HG02642 (cell line): ENCODE measurements around the gene CCNF.

ENCODE experiments used
- ATAC-seq: cut with Tn5 transposase; IDR thresholded peaks from one replicate; pipeline ENCODE4 v1.9.1; 2021; ENCODE audit warnings: mild to moderate bottlenecking; ENCODE audit not compliant: unreplicated experiment, poor library complexity

The CCNF gene

DNA sequence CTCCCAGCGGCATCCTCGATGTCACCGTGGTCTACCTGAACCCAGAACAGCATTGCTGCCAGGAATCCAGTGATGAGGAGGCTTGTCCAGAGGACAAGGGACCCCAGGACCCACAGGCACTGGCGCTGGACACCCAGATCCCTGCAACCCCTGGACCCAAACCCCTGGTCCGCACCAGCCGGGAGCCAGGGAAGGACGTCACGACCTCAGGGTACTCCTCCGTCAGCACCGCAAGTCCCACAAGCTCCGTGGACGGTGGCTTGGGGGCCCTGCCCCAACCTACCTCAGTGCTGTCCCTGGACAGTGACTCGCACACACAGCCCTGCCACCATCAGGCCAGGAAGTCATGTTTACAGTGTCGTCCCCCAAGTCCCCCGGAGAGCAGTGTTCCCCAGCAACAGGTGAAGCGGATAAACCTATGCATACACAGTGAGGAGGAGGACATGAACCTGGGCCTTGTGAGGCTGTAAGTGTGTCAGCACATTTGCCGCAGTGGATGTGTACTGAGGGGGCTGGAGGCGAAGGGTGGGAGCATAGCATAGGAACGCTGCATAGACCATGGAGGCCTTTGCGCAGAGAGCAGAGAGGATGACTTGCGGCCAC, 27.4 kb downstream of the CCNF start:
- no peak for ATAC-seq

DNA sequence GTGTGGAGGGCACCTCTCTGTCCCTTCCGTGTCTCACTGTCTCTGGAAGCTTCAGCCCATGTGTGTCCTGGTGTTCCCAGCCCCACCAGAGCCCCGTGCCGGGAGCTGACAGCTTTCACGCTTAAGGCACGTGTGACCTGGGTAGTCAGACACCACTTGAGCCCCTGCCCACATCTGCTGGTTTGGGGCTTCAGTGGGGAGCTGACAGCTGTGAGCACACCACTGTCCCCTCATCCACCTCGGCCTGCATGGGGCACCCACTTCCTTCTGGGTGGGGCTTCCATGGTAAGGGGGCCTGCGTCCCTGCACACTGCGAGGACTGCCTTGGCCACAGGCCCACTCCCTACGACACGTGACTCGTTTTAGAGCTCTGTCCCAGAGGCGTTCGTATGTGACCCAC, 28.0 kb downstream of the CCNF start:
- no peak for ATAC-seq

DNA sequence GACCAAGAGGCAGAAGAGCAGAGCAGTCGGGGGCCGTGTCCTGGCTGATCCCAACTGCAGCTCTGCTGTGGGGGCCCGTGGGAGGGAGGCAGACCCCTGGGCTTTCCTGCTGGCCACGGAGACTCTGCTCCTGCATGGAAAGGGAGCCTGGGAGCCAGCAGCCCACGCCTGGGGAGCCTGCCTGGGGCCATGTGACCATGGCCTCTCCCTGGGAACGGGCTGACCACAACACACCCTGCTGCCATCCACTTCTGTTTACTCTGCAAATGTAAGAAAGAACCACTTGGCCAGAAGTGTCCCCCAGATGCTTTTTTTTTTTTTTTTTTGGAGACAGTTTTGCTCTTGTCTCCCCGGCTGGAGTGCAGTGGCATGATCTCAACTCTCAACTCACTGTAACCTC, 28.7 kb downstream of the CCNF start:
- no peak for ATAC-seq

DNA sequence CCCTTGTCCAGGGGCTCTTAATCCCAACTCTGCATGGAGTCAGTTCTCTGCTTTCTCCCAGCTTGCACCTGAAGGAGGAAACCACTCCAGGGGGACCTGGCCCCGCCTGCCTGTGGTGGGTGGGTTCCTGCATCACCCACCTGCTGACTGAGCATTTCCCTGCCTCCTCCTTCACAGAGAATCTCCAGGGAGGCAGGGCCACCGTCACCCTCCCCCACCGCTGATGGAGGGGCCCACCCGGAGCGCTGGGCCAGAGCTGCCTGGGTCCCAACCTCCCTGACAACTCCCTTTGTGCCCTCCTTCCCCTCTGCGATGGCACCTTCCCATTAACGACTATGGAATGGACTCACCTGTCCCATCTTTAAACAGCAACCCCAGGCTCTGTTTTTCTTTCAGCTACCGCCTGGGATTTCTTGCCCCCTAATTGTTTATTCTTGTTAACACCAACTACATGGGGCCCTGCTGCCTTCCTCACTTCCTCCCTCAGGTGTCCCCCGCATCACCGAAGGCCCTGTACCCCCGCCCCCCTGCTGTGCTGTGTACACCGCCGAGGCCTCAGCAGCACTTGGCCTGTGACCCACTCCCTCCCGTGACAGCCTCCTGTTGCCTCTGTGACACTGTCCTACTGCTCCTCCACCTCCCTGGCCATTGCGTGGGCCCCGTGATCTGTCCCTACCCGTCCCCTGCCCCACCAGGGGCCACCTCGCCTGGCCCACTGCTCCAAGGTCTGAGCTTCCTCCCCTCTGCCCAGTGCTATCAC, 29.8 kb downstream of the CCNF start:
- ATAC-seq = no peak

DNA sequence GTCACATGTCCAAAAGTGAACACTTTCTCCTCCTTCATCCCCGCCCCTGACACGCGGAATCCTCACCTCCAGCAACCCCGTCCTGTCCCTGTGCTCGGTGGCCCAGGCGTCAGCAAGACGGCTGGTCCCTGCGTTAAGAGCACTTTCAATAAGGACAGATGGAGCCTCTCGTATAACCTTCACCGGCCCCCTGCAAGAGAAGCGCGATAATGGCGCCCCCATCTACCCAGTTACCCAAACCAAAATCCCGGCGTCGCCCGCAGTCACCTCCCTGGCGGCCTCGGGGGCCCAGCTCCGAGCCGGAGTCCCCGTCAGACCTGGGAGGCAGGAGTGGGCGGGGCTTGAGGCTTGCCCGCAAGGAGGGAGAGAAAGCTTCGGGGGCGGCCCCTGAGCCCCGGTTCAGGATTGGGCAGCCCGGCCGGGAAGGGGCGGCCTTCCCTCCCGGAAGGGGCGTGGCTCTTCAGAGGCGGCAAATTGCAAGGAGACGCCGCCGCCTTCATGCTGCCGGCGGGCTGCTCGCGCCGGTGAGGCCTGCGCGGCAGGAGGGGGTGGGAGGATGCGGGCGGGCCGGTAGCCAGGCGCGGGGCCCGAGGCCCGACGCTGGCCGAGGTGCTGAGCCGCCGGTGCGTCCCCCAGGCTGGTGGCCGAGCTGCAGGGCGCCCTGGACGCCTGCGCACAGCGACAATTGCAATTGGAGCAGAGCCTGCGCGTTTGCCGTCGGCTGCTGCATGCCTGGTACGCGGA, 30.6 kb downstream of the CCNF start, which contains the start of gene TEDC2:
Gene TEDC2 (plus strand): TSS at position 463 of the 744 bp plus-strand sequence. CDS start 36 bp downstream, at position 499.
- ATAC-seq = peak; percentile 85

DNA sequence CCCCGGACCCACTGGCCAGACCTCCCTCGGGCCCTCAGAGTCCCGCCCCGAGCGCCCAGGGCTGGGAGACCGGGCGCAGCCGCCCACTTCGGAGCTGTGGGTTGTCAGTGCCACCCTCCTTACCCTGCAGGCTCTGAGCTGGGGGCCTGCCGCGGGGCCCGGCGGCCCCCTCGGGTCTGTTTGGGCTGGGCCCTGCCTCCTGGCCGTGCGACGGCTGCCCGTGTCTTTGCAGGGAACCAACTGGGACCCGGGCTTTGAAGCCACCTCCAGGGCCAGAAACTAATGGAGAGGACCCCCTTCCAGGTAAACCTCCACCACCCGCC, 31.1 kb downstream of the CCNF start:
- ATAC-seq = no peak

DNA sequence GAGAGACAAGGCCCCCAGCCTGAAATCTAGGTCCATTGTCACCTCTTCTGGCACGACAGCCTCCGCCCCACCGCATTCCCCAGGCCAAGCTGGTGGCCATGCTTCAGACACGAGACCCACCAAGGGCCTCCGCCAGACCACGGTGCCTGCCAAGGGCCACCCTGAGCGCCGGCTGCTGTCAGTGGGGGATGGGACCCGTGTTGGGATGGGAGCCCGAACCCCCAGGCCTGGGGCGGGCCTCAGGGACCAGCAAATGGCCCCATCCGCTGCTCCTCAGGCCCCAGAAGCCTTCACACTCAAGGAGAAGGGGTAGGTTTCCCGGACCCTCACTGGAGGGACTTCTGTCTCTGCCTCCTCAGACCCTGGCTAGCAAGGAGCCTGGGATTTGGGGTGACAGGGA, 31.7 kb downstream of the CCNF start:
- no peak for ATAC-seq

DNA sequence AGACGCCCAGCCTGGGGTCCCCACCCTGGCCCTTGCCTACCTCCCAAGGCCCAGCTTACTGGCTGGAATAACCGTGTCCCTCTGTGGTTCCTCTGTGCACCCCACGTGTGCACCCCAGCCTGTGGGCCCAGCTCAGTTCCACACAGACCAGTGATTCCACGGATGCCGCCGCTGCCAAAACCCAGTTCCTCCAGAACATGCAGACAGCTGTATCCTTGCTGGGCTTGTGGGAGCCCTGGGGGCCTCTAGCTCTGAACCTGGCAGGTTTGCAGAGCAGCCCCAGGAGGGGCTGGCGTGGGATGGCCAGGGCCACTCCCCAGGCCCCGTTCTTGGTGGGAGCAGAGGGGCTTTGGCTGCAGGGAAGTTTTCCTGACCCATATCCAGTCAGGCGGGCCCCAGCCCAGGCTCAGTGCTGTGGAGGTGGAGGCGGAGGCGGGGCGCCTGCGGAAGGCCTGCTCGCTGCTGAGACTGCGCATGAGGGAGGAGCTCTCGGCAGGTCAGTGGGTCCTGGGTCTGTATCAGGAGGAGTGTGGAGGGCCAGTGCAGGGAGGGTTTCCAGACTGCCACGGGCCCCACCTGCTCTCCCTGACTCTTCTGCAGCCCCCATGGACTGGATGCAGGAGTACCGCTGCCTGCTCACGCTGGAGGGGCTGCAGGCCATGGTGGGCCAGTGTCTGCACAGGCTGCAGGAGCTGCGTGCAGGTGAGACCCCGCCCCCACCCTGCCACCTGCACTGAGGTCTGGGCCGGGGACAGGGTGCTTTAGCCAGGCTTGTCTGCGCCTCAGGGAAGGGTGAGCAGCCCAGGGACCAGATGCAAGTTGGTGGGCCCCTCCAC, 33.0 kb downstream of the CCNF start:
- ATAC-seq = no peak

DNA sequence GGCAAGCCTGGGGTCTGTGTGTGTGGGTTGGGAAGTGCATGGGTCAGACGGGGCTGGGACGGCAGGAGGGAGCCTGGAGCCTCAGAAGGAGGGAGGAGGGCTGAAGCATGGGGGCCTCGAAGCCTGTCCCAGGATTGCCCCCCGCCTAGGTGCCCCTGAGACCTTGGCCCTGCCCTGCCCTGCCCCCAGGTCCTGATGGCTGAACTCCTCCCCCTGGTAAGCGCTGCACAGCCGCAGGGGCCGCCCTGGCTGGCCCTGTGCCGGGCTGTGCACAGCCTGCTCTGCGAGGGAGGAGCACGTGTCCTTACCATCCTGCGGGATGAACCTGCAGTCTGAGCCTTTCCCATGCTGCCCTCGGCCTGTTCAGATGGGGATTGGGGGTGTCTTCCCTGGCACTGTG, 35.1 kb downstream of the CCNF start:
- ATAC-seq = no peak

DNA sequence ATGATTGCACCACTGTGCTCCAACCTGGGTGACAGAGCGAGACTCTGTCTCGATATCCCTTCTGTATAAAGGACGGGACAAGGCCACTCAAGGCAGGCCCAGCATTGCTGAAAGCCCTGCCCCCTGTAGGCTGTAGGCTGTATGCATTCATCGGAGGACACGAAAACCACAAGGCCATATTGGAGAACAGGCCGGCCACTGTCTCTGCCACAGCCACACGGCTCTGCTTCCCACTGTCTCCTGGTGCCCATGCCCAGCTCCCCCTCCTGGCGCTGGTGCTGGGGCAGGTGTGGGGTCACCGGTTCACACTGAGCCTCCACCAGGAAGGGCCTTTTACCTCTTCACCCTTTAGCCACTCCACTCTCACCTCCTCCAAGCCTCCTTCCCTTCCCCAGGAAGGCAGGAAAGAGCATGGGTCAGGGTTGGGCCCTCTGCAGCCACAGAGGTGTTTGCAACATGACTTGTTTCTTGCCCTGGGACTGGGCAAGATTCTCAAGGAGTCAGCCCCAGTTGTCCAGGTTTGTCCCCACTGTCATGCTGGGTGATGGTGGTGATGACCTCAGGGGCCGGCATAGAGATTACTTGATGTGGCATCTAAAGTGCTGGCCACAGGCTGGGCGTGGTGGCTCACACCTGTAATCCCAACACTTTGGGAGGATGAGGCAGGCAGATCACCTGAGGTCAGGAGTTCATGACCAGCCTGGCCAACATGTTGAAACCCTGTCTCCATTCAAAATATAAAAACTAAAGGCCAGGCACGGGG, 36.6 kb downstream of the CCNF start:
- ATAC-seq = no peak

DNA sequence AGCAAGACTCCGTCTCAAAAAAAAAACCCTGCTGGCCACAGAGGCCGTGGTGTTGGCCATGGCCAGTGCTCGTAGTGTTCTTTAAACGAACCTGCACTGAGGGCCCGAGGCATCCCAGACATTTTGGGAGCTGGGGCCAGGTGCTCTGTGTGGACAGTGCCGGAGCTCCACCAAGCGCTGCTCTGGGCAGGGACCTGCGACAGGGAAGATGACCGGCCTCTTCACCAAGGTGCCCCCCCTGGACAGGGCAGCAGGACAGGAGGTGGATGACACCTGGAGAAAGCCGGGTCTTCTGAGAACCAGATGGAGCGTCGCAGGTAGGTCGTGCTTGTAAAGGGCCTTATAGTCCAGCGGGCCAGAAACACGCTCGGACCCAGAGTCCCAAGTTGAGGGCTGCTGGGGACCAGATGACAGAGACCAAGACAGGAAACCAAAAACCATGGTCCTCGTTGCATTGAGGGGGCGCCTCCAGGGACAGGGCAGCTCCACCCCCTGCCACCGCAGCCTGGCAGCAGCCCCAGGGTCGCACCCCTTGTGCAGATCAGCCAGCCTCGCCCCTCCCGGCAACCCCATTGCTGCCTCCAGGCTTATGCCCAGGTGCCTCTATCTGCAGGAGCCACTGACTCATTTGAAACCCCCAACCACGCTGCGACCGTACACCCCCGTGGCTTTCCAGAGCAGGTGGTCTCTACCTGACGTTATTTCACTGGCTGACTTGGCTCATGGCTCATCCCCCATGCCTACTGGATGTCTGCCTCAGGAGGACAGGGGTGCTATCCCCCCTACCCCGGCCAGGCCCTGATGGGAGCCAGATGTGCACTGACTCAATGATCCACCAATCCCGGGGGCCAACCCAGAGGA, 37.6 kb downstream of the CCNF start:
- ATAC-seq = no peak

DNA sequence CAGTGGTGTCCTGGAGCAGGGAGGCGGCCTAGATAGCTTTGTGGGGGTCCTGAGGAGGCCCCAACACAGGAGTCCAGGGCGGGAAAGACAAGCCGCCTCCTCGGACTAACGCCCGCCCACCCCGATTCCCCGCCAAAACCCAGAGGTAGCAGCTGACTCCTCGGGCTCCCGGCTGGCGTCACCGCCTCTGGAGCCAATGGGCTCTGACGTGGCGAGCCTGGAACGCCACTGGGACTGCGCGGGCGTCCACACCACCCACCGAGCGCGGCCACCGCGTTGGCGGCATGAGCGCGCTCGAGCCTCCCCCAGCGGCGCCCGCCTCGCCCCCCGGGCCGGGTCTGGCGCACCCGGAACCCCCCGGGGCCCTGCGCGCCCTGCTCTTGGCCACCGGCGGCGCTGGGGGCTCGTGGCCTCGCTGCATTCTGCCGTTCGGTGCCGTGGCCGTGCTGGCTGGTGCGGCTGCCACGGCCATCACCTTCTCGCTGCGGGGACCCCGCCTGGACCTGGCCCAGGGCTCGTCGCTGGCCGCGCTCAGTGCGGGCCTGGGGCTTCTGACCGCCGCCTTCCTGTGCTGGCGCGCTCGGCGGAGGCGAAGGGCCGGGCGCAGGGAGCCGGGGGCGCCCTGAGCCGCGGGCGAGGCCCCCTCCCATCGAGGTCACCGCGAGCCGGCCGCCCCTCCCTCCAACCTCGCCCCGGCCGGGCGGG, 38.4 kb downstream of the CCNF start:
- ATAC-seq = no peak

DNA sequence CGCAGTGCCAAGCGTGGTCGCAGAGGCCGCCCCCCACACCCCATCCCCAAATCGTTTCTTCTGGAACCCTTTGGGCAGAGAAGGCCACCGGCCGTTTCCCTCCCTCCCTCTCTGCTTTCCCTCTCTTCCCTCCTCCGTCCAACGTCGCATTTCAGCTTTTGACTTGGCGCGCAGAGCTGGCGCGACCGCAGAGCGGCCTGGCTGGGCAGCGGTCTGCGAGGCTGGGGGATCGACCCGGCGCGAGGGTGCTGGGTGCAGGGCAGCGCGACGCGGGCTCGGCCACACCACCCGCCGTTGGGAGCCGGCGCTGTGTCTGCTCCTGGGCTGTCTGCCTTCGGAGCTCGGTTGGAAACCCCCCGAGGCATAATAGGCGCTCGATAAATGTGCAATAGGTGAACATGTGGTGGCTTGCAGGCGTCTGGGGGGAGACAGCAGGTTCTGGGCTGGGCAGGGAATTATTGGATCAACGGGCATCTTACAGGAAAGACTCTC, 39.0 kb downstream of the CCNF start:
- ATAC-seq = no peak

DNA sequence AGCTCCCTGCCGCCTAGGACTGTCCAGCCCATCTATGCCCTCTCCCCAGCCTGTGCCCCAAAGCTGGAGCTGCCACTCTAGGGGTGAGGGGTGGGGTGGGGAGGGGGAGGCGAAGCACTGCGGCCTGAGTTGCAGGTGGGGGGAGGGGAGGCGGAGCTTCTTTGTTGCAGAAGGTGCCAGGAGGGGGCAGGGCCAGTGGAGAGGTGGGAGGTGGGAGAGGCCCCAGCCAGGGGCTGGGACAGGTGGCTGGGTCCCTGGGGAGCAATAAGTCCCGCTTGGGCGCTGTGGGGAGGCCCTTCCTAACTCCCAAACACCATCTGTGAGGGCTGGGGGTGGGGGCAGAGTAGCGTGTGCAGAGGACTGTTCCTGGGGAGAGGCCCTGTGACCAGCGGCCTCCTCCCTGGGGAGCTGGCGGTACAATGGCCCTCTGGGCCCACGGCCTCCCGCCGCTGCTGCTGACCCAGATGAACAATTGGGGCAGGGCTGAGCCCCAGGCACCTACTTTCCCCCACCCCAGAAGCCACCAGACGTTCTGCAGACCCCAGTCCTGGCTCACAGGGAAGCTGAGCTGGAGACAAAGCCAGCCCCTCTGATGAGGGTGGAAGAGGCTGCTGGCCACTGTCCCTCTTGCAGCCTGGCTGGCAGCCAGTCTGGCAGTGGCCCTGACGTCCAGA, 39.6 kb downstream of the CCNF start:
- peak; percentile 38 for ATAC-seq

DNA sequence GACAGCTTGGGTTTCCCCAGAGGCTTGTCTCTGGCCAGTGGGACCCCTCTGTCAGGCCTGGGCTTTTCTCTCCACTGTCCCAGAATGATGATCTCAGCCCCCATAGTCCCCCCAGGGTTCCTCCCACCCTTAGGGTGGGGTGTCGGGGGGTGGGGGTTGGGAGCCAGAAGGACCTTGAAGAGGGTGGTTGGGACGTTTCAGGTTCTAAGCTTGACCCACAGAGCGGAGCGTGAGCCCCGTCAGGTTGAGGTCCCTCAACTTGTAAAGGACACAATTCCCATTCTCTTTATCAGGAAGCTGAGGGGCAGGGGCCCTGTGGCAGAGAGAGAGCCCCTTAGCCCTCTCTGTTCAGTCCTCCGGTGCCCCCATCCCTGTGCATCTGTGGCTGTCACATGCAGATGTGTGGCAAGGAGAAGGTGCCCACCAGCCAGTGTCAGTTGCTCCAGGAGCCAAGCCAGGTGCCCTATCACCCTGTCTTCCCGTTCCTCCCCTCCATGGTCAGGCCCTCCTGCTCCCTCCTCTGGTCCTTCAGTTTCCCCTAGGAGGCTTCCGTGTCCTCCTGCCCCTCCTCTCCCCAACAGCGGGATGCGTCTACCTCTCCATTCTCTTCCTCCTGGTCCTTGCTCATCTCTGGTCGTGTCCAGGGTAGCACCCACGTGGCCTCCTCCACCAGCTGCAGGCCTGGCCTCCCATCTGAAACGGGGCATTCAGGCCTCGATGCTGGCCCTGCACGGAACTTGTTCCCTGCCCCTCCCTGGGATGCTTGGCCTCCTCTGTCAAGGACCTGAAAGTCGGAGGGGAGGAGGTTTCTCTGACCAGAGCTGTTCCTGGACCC, 40.4 kb downstream of the CCNF start:
- no peak for ATAC-seq

DNA sequence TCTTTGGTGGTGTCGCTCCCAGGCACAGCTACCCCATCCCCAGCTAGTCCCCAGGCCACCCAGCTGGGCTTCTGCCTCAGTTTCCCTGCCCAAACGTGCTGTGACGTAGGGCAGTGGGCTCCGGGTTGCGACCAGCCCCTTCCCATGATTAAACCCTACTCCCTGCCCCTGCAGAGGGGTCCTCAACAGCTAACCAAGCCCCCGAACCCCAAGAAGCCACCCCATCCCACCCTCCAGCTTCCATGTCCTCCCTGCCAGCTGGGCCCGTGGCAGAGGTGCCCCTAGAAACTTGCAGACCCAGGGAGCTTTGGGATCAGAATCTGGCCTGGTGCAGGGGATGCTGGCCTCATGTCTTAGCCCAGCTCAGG, 41.0 kb downstream of the CCNF start:
- no peak for ATAC-seq

DNA sequence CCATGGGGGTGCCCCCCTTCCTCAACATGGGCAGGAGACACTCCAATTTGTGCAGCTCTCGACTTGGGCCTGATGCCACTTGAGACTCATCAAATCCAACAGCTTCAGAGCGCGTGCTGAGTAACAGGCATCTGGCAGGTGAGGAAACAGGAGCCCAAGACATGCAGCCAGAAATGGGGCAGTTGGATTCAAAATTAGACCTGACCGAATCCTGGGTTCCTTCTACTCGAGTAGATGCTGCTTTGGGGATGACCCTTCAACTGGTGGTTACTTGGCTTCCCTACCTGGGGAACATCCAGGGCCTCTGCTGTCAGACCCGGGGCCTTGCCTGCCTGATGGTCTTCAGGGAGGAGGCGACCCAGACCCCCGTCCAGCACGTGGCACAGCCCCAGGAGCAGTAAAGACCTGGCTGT, 41.4 kb downstream of the CCNF start:
- no peak for ATAC-seq
